Esophagus muscularis mucosa (tissue), 3 donors: ENCODE data around the gene AP1S3.

ENCODE experiments used
- CTCF ChIP-seq, 3 experiments: fragments of 200-600 bp in 2 of 3; fragments of 450-650 bp in 1 of 3; sonication (generic) in 2 of 3; IDR thresholded peaks; one replicate each; pipeline ENCODE4 v1.5.1; 2017 to 2019; ENCODE audit warnings: antibody characterized with exemption in 3 of 3, mild to moderate bottlenecking in 2 of 3, moderate library complexity in 1 of 3
- EP300 ChIP-seq: sonication (generic); formaldehyde crosslinking; IDR thresholded peaks from one replicate; pipeline ENCODE4 v1.6.1; 2017; ENCODE audit warnings: antibody characterized with exemption

- no peak for TF ChIP-seq EP300
- TF ChIP-seq CTCF (IDR thresholded peaks at IDR 0.05), result no peak
Measured at GRCh38 chr2:223787358-223787757, 50.0 kb downstream of the AP1S3 start.
